Glomerular visceral epithelial cell (primary cell): ENCODE results near the gene LARP1.
A peak's percentile ranks its signal among the peaks of the same experiment; 100 is the strongest.
"Not testable (repeated sequence)": the region's sequence is repeated elsewhere in the genome, so short reads cannot be mapped to it uniquely, and the experiment has no call there.

Experiments used
- DNase-seq: peaks from one replicate; pipeline ENCODE4 v3.0.0-alpha.2; 2016; ENCODE audit errors: extremely low spot score

The LARP1 gene

DNA sequence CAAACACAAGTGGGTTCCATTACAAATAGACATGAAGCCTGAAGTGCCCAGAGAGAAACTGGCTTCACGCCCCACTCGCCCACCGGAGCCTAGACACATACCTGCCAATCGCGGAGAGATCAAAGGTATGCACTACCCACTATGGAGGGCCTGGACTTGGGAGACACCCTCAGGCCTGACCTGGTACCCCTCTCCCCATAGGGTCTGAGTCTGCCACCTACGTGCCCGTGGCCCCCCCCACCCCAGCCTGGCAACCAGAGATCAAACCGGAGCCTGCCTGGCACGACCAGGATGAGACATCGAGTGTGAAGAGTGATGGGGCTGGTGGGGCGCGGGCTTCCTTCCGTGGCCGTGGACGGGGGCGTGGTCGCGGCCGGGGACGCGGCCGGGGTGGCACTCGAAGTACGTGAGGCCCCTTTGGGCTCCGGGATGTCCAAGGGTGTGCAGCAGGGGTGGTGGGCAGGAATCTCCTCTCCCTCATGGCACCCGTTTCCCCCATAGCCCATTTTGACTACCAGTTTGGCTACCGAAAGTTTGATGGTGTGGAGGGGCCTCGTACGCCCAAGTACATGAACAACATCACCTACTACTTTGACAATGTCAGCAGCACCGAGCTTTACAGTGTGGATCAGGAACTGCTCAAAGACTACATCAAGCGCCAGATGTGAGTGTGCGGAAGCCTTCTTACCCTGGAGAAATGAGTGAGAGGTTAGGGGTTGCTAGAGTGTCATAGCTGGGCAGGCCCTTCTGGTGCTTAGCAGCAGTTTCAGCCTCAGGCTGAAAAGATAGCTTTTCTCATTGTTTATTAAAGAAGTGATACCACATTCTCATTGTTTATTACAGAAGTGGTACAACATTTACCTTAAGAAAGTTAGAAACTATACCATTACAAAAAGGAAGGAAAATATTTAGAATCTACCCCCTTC is 38.7 kb downstream of the LARP1 start:
- no peak for DNase-seq

DNA sequence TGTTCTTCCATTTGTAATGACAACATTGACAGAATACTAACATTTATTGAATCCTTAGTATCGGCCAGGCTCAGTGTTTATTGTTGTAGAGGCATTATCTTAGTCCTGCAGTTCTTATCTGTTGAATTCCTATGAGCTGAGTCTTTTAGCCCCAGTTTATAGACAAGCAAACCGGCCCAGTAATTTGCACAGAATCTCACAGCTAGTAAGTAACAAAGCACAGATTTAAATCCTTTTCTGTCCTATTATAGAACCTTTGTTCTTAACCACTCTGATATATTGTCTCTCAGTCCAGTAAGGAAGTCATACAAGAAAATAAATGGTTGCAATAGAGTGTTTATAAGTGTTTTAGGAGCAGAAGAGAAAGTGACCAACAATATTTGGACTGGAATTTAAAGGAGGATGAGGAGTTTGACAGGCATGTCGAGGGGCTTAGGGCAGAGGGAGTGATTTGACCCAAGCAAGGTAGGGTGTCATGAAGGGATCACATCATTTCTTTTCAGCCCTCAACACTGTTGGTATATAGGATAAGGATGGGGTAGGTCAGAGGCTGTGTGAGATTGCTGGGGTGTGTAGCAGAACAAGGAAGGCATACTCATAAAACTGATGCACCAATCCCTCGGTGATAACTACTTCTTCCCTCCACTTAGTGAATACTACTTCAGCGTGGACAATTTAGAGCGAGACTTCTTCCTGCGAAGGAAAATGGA is 39.5 kb downstream of the LARP1 start:
- no peak for DNase-seq

DNA sequence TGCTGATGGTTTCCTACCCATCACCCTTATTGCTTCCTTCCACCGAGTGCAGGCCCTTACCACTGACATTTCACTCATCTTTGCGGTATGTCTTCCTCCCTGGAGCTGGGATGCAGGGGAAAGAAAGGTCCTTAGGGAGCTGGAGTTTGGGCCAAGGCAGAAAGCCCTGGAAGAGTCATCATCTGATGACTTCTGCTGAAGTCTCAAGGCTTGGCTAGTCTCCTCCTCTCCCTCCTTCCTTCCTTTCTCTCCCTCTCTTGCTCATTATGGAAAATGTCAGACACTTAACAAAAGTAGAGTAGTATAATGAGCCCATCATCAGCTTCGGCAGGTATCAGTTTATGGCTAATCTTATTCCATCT is 40.0 kb downstream of the LARP1 start:
- no peak for DNase-seq

DNA sequence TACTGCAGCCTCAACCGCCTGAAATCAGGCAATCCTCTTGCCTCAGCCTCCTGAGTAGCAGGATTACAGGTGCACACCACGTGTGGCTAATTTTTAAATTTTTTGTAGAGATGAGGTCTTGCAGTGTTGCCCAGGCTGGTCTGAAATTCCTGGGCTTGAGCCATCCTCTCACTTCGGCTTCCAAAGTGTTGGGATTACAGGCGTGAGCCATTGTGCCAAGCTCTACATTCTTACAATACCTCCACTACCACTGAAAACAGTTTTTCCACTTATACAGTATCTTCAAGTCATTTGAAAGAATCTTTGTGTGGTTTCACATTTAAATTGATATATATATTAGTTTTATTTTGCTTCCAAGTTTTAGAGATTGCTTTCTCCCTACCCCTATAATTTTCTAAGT is 42.6 kb downstream of the LARP1 start:
- DNase-seq: no peak

DNA sequence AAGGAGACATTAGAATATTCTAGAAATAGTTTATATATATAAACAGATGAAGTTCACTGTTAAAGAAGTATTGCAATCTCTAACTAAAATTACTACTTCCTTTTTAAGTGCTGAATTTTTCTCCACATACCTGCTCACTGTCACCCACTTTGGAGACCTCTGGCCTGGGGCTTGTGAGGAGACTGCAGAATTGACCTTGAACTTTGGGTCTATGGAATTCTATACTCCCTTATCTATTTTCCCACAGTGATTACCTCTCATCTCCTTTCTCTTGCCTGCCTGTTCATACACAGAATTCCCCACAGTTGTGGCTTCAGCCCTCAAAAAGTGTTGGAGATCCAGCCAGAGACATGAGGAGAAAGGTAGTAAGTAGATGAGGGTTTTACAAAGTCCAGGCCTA is 45.4 kb downstream of the LARP1 start:
- no peak for DNase-seq

DNA sequence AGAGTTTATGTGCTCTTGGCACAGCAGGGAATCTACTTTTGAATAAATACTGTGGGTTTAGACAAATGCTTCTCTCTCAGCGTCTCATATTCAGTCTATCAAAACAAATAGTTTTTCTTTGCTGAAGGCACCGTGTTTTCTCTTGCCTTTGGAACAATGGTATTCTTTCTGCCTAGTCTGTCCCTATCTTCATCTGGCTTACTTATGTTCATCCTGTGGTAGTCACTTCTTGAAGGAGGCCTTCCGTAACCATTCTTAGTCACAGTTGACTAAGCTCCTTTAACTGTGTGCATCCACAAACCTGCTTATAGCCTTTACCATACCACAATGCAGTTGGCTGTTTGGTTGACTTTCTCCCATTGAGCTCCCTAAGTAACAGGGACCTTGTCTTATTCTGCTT is 45.9 kb downstream of the LARP1 start:
- DNase-seq: peak; percentile 68

DNA sequence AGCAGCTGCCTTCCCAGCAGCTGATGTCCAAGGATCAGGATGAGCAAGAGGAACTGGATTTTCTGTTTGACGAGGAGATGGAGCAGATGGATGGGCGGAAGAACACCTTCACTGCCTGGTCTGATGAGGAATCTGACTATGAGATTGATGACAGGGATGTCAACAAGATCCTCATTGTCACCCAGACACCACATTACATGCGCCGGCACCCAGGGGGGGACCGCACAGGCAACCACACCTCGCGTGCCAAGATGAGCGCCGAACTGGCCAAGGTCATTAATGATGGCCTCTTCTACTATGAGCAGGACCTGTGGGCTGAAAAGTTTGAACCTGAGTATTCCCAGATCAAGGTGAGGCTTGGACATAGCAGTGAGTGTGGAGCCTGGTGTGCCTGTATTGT is 46.9 kb downstream of the LARP1 start:
- DNase-seq: no peak

DNA sequence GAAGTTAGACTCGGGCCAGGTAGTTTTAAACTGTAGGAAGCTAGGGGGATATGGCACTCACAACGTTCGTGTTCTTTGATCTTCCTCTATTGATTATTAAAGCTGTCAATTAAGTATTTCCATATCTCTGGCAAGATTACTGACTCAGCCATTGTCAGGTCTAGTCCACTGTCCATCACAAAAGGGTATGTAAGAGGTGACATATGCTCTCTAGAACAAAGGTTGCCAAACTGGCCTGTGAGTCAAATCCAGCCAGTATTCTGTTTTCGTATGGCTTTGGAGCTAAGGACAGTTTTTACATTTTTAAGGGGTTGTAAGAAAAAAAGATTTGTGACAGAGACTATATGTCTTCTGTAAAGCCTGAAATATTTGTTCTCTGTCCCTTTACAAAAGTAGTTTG is 51.0 kb downstream of the LARP1 start:
- no peak for DNase-seq

DNA sequence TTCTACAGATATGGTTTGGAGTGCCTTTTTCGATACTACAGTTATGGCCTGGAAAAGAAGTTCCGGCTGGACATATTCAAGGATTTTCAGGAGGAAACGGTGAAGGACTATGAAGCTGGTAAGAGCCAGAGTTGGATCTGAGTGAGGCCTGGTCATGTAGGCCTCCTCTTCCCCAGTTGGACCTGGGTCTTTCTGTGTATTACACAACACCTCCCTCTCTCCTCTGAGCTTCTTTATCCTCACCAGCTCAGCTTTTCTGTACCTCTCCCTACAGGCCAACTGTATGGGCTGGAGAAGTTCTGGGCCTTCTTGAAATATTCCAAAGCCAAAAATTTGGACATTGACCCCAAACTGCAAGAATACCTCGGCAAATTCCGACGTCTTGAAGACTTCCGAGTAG is 56.1 kb downstream of the LARP1 start:
- no peak for DNase-seq

DNA sequence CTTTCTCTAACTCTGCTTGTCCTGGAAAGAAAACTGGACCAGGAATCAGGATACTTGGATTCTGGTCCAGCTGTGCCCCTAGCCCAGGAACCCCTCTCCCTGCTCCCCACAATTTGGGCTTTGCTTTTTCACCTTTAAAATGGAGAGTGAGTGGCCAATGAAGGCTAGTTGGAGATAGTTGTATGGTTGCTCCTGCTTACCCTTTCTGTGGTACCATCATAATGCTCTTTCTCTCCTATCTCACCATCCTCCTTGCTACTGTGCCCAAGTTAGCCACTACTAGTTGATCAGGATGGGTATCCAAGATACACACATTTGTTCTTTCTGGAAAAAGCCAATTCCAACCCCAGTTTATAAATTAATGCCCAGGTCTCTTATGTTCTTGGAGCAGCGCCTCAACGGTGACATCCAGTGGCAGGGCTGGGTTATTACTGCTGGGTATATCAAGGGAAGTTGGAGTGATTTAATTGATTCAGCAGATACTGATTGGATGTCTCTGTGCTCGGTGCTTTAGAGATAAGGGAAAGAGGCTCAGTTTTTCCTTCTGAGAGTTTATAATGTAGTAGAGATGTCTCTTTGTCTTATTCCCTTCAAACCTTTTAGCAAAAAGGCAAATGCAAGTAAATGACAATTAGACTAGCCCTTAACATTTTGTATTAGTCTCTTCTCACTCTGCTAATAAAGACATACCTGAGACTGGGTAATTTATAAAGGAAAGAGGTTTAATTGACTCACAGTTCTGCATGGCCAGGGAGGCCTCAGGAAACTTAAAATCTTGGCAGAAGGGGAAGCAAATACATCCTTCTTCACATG is 56.7 kb downstream of the LARP1 start:
- DNase-seq: peak; percentile 75

DNA sequence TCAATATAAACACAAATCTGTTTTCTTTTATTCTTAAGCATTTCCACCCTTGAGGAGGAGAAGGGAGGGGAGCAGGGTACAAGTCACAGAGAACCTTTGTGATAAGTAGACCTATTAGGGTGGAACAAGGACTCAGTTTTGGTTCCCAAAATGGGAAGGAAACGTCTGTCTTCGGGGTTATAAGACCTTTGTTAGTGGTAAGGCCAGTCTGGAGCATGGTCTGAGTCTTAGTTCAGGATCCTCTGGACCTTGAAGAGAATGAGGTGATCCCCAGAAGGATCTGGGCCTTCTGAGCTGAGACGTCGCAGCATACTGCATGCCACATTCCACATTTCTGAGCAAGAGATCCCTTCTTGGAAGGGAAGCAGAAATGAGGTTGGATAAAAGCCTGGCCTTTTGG is 58.0 kb downstream of the LARP1 start:
- no peak for DNase-seq

DNA sequence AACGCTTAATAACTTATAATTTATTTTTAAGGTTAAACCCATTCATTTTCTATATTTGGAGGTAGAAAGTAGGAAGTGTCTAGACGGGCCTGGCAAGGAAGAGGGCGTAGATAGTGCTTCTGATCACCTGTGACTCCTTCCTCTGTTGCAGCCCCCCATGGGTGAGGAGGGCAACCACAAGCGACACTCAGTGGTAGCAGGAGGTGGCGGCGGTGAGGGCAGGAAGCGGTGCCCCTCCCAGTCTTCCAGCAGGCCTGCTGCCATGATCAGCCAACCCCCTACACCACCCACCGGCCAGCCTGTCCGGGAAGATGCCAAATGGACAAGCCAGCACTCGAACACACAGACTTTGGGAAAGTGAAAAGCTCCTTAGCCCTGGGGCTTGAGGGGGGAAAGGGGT is 58.6 kb downstream of the LARP1 start:
- no peak for DNase-seq

DNA sequence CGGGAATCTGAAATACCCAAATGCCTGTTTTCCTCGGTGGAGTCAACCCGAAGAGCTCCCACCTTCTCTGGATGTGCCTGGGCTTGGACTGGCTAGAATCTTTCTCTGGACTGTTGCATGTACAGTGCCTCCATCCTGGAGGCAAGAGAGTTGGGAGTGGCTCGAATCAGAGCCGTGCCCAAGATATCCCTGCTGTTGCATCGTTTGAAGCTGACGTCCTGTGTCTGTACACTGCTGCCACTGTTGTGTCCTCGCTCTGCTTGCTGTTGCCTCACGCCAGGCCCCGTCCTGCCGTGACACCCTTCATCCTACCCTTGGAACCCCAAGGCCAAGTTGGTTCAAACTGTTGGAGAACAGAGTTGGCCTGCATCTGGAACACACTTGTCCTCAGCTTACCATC is 59.8 kb downstream of the LARP1 start:
- DNase-seq: no peak

DNA sequence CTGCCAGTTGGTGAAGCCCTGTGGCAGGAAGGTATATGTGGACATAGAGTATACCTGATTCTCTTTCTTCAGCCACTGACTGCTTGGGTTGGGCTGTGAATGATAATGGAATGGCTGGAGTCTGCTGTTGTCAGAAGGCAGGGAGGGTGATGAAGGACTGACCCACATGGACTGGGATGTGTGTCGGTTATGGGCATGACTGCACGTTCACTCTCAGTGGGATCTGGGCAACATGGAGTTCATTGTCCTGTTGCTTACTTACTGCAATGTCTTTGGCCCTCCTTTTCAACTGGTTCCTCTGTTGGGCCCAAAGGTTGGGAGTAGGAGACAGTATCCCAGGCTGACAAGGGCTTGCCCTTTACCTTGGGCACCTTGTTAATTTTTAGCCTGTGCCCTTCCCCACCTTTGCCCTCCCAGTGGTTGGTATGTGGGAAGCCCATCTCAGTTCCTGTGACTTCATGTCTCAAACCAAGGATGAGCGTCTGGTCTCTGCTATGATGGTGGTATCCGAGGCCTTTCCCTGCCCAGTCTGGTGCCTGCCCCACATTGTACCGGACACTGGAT is 60.6 kb downstream of the LARP1 start:
- DNase-seq: no peak

DNA sequence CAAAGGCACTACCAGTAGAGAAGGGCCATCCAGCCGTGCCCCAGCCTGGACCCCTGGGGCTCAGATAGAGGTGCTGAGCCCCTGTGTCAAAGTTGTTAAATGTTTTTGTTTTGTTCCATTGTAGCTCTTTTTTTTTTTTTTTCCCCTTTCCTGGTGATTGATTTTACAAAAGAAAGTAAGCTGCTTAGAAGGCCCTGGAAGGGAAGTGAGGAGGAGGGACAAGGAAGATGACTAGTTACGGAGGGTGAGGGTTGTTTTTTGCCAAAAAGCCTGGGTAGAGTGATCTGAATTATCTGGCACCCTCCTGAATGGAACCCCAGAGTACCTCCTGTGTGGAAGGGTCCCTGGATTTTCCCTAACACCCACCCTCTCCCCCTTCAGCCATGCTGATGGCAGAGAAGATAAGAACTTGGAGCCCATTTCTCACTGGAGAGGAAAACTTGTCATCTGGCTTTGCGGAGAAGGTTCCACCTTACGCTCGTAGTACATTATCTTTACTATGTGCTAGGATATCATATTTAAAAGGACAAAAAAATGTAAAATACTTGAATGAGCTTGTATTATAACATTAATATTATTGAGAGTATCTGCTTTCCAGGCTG is 61.8 kb downstream of the LARP1 start:
- DNase-seq: no peak

DNA sequence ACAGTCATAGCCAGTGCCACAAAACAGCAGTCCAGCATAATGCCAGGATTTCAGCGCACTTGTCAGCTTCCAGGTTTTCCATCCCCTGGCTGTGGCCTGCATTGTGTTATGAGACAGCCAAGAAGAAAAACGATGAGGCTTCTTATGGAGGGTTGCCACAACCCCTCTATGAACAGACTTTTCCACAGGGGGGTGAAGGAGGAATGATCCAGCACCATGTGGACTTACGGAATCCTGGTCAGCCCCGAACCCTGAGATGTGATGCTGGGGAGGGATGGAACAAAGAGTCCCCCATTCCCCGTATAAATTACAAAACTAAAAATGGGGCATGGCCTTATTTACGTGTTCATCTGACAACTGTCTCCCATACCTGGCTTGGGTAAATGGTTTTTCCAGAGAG is 62.6 kb downstream of the LARP1 start:
- DNase-seq: no peak

DNA sequence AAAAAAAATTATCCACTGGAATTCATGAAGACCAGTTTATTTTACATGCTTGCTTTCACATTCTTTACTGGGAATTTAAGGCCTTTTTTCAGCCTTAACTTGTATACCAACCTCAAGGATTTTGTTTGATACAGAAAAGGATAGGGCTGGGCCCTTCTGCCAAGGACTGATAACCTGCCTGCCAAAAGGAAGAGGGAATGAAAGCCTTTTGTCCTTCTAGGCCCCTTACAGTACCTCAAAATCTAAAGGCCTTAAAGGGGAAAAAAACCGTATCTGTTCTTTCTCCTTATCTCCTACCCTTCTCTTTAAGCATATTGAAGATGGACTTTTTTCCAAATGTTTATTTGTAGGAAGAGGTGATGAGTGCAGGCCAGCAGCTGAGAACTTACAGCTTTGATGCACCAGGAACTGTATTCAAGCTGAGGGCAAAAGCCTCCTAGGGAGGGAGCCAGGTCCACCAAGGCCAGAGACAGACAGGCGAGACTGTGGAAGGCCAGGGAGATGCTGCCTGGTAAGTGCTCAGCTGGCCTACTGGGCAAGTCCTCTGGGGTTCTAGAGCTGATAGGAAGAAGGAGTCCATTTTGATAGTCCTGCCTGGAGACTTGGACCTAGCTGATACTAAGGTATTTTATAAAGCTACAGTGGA is 63.4 kb downstream of the LARP1 start:
- DNase-seq: no peak

DNA sequence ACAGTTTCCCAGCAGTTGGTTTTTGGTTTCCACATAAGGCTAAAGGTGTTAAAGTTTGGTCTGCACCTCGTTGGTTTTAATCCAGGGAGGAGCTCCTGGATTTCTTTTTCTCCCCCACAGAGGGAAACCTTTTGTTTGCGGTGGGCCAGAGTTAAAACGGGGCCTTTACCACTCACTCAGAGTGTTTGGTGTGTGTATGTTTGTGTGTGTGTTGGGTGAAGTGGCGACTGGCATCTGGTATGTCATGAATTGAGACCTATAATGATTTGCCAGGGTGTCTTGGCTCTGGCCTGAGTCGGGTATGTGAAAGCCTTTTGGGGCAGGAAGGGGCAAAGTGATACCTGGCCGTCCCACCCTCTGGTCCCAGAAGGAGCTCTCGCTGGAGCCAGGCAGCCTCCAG is 64.4 kb downstream of the LARP1 start:
- no peak for DNase-seq

DNA sequence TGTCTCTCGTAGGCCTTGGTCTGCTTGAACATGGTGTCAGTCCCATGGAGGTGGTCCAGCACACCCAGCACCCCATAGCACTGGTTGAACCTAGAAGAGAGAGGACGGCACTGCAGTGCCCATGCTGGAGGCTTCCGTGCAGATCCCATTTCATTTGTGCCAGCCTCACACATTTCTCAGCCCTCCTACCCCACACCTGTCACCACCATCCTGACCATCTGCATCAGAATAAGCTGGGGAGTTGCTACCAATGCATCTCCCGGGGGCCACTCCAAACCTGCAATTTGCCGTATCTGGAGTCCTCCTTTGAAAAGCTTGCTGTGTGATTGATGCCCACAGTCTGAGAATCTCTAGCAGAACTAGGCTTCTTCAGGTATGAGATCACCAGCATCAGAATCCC is 65.2 kb downstream of the LARP1 start:
- DNase-seq: no peak

DNA sequence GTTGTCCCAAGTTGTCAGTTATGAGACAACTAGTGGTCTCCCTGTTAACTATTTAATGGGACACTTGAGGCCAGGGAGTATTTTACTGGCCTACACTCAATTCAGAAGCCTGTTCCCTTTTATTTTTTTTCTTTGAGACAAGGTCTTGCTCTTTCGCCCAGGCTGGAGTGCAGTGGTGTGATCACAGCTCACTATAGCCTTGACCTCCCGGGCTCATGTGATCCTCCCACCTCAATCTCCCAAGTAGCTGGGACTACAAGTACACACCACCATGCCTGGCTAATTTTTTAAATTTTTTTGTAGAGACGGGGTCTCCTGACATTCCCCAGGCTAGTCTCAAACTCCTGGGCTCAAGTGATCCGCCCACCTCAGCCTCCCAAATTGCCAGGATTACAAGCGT is 67.7 kb downstream of the LARP1 start:
- DNase-seq: not testable (repeated sequence)

DNA sequence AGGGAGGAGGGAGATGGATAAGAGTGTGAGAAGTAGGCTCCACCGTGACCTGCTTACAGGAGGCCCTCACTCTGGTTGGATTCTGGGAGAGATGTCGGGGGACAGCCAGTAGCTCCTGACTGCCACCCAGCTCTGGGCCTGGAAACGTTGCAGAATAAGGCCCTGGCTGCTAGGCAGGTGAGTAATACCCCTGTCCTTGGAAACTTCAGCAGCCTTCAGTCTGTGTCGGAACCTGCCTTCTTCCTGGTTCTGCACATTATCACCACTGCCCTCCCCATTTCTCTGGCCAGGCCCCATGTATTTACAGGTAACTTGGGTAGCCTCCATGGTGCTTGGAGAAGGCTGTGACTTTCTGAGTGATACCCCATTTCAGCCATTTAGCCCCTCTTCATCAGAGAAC is 68.4 kb downstream of the LARP1 start:
- DNase-seq: no peak
